GM21576 (cell line): Measurements from ENCODE around the gene FRMPD1.

ENCODE experiments used
- ATAC-seq: cut with Tn5 transposase; IDR thresholded peaks from one replicate; pipeline ENCODE4 v1.9.1; 2021; ENCODE audit warnings: mild to moderate bottlenecking, moderate library complexity; ENCODE audit not compliant: unreplicated experiment

FRMPD1 gene

DNA sequence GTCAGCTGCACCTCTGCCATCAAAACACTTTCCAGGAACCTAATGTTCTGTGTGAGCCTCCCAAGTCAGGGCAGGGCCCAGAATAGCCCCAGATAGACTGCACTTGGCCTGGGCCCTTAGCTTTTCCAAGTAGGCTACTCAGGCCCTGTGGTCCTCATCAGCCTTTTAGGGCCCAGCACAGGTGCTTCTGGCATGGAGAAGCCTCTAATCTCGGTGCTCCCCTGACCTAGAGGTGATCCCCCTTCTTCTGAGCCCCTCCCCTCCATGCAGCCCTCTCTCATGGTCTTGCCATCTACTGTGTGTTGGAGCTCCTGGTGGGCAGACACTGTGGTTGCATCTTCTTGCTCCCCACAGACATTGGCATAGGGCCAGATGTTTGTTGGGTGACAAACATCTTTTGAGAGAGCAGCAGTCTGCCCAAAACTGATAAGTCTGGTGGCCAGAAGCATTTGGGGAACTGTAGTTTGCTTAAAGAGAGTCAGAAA, 28.1 kb downstream of the FRMPD1 start:
- ATAC-seq = no peak

DNA sequence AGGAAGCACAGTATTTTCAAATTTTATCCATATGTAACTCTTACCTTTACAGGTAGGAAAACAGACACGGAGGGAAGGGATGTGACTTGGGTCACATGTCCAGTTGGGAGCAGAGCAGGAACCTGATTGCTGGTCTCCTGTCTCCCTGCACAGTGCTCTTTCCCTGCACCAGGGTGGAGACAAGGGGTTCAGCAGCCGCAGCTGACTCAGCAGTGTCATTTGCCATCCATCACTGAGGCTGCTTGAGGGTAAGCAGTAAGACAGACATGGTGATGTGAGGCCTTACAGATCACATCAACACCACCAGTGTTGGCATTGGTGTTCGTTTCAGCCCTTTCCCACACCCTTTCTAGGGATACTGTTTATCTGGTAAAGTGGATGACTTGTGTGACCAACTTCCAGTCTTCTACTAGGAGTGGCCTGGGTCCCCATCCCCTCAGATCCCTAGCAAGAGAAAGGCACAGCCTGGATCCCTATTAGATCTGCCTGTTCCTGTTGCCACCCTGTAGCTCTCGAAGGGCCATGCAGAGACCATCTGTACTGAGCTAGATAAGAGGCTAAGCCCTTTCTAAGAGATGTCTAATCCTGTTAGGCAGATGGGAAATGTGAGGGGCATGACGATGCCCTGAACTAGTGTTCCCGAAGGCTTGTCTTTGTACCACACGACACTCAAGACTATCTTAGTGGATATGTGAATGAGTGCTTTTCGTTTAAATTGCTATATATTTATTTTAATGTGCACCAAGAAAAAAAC, 29.1 kb downstream of the FRMPD1 start:
- no peak for ATAC-seq

DNA sequence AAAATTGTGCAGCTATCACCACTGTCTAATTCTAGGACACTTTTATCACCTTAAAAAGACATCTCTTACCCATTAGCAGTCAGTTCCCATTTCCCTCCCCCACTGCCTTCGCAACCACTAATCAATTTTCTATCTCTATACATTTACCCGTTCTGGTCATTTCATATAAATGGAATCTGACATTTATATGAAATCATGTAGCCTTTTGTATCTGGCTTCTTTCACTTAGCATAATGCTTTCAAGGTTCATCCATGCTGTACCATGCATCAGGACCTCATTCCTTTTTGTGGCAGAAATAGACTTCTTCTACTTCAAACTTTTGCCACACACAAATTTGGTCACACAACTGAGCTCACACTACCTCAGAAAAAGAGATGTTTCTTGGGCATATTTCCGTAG, 32.2 kb downstream of the FRMPD1 start:
- ATAC-seq = no peak

DNA sequence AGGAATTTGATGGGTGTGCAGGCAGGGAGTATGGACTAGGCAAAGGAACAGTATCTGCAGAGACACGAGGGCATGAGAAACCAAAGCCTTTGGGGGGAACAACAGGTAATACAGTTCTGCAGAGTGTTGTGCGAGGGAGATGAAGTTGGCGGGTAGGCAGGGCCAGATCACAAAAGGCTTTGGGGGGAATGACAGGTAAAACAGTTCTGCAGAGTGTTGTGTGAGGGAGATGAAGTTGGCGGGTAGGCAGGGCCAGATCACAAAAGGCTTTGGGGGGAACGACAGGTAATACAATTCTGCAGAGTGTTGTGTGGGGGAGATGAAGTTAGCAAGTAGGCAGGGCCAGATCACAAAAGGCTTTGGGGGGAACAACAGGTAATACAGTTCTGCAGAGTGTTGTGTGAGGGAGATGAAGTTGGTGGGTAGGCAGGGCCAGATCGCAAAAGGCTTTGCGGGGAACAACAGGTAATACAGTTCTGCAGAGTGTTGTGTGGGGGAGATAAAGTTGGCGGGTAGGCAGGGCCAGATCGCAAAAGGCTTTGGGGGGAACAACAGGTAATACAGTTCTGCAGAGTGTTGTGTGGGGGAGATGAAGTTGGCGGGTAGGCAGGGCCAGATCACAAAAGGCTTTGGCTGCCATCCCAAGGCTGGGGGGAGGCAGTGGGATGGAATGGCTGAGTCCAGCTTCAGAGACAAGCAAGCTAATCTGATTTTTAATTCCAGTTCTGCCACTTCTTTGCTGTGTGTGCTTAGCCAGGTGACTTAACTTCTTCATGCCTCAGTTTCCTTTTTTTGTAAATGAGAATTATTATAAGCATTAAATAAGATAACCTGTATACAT, 33.0 kb downstream of the FRMPD1 start:
- ATAC-seq = no peak

DNA sequence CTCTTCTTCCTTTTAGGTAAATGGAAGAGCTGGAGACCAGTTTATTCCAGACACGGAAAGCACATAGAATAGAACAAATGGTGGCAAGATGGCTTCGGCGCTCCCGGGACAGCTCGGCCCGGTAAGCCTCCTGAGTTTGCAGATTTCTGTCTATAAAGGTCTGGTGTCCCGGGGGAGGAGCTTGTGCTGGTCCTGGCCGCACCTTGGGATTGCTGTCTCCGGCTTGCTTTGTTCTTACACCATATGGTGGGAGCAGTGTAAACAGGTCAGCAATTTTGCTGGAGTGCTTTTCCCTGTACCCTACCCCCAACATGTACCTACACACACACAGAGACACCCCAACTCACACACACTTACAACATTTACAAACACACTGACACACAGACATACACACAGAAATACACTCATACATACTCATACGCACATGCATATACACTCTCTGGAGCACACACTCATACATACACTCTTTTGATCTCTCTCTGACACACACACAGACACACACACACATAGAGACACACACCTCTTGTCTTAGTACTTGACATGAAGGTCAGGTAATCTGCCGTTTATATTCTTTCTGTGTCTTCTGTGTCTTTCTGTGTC, 42.0 kb downstream of the FRMPD1 start:
- ATAC-seq = no peak

DNA sequence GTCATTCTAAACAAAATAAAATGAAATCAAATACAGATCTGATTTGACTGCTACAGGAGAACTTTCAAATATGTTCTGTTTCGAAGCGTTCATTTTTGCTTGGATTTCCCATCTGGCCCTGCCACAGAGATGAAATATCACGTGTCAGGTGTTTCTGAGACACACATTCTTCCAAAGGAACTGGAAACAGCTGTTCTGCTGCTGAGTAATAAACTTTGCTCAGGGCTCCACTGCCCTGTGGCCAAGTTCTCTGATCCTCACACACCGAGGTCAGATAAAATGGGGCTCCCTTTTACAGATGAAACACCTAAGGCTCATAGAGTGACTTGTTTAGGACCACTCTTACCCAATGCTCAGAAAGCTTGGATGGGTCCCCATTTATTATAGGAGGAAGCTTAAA, 42.5 kb downstream of the FRMPD1 start:
- ATAC-seq = no peak

DNA sequence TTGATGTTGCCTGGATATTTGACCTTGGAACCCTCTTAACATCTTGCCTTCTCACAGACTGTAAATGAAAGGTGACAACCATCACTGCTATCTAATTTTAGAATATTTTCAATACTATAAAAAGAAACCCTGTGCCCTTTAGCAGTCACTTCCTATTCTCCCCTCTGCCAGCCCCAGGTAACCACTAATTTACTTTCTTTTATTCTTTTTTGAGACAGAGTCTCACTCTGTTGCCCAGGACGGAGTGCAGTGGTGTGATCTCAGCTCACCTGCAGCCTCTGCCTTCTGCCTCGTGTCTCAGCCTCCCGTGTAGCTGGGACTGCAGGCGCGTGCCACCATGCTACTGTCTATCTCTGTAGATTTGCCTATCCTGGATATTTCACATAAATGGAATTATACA, 43.6 kb downstream of the FRMPD1 start:
- ATAC-seq = no peak

DNA sequence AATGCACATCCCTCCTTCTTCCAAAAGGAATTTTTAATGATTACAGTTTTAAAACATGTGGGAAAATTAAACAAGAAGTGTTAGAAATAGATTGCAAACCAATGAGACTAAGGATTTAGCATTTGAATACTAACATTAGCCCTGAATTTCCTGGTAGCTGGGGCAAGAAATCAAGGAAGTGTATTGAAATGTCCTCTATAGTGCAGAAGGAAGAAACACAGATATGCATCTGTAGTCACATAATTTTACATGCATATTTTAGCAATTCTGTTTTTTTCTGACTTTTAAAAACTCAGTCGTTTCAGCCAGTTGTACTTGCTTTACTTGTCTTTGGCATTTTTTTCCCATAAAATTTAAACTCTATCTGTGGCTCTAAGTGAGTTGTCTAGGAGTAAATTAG, 45.8 kb downstream of the FRMPD1 start:
- no peak for ATAC-seq

DNA sequence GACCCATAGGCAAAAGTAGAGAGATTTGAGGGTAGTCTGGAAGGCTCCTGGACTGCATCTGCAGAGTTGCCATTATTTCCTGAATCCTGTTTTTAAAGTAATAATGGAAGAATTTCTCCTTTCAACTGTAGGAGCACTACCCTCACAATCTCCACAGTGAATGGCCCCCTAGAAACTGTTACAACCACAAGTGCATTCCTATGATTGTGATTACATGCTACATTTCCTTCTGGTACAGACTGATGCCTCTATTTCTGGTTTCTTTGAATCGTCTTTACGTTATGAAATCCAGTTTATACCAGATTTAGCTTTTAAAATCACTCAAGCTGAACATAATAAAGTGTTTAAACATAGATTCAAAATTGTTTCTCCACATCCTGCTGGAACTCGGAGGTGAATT, 49.4 kb downstream of the FRMPD1 start:
- no peak for ATAC-seq

DNA sequence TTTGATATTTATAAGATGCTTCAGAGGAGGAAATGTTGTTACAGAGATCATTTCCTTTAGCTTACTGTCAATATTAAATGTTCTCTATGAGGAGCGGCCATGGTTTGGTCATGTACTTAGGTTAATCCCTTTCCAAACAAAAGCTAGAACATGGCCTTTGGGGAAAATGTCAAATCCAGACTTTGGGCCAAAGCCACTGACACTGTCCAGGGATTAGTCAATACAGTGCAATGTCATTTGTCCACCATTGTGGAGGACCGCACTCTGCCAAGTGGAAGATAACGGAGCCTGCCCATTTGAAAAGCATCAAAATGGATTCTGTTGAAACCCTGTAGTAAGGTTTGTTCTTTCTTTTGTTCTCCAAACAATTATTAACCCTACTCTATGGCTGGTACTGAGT, 50.1 kb downstream of the FRMPD1 start:
- ATAC-seq = no peak

DNA sequence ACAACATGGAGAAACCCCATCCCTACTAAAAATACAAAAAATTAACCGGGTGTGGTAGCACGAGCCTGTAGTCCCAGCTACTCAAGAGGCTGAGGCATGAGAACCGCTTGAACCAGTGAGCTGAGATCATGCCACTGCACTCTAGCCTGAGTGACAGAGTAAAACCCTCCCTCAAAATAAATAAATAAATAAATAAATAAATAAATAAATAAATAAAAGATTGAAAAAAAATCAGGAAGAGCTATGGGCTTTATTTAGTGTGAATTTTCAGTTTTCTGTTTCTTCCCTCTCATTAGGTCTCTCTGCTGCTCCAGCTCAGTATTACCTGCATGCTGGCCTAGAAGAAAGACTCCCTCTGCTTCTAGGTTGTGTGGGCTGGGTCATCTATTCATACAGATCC, 55.0 kb downstream of the FRMPD1 start:
- ATAC-seq = no peak

DNA sequence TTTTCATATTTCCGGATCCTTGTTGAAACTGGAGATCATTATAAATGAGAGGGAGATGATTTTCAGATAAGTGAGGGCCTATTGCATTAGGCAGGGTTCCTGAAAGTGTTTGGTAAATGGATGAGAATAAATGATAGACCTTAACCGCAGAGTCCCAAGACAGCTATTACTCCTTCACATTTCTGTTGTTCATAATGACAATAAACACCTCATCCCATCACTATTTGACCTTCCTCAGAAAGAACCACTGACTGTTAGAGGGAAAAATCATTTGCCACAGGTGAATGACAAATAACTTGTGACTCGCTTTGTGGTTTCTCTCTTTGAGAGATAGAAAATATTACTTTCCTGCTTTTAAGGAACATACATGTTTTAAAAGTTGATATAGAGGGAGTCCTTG, 55.5 kb downstream of the FRMPD1 start:
- ATAC-seq = no peak

DNA sequence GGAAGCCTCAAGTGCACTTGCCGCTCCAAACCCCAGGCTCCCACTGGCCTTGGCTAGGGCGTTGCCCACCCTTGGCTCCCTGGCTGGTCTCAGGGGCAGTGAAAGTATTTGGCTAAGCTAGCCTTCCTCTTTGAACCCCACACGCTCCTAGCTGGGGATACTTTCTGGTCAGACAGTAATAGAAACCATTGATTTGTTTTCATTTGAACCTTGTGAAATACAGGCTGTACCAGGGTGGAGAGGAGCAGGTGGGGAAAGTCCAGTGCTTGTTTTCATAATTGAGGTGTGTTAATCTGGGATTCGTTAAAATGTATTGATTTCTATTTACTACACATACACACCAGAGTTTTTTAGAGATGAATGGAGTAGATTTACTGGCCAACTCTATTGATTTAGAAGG, 57.0 kb downstream of the FRMPD1 start:
- no peak for ATAC-seq

DNA sequence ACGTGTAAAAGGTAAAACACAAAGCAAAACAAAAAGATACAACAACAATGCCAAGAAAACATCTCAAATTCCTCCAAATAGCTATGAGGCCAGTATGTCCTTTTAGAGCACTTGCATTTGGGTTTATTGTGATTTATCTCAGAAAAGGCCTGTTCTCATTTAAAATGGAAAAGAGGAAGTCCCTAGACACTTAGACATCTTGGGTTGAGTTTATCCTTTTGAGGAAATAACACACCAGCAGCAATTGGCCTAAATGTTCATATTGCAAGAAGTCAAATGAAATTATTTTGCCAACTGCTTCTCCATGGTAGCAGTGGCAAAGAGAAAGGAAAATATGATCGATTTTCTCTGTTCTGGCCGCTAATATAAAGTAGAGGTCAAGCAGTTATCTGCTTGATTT, 59.3 kb downstream of the FRMPD1 start:
- ATAC-seq = no peak

DNA sequence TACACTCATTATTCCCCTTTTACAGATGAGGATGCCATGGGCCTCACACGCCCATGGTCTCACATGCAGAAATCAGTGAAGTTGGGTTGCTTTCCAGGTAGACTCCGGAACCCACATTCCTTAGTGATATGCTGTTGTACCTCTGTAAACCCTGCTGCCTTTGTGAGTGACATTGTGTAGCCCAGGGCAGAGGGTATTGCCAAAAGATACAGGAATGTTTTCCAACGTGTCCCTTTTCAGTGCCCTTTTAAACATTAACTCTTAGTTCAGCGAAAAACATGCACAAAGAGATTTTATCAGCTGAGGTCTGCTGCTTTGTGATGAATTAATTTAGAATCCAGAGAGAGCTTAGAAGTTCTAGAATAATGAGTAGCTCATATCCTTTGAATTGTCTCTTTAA, 64.5 kb downstream of the FRMPD1 start:
- no peak for ATAC-seq

DNA sequence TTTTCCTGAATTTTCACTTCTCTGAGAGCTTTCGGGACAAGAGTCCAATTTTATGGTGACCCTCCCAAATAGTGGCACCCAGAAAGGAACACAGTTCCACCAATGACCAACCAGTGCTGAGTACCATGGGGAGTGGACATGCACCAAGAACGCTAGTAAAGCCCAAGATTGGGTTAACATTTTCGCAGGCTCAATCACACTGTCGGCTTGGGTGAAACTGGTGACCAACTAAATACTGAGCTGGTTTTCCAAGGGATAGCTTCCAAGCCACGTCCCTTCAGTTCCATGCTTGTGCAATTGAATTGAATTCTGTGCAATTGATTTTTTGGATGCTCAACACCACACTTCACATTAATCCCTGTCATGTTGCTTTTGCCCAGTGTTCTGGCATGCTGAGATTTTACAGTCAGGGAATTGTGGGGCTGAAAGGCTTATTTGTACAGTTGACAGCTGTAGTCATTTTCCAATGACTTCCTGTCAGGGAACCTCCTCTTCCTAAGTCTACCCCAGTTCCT, 65.3 kb downstream of the FRMPD1 start:
- ATAC-seq = no peak

DNA sequence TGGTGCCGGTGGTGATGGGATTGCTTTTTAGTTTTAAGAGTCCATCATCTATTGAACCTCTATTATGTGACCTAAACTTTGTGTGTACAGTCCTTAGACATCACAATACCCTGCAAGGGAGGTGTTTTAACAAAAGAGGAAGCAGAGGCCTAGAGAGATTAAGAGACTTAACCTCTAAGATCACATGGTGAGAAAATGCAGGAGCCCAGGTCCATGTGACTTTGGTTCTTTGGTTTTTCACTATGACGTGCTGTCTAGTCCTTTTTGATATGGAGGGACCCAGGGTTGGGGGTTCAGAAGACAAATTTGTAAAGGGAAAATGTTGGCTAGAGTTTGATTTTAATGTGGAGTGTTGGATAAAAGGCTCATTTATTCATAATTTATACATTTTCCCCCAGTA, 68.8 kb downstream of the FRMPD1 start:
- no peak for ATAC-seq

DNA sequence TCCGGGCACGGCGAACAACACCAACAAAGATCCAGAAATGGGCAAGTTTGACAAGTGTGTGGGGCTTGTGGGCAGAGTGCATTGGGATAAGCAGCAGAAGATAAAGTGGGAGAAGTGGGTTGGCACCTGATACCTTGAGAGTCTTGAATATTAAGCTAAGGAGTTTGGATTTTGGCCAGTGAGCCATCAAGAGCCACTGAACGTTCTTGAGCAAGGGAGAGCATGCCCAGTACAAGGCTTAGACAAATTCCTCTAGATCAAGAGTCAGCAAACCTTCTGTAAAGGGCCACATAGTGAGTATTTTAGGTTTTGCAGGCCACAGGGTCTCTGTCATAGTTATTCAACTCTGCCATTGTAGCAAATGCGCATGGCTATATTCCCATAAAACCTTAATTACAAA, 76.3 kb downstream of the FRMPD1 start:
- no peak for ATAC-seq

DNA sequence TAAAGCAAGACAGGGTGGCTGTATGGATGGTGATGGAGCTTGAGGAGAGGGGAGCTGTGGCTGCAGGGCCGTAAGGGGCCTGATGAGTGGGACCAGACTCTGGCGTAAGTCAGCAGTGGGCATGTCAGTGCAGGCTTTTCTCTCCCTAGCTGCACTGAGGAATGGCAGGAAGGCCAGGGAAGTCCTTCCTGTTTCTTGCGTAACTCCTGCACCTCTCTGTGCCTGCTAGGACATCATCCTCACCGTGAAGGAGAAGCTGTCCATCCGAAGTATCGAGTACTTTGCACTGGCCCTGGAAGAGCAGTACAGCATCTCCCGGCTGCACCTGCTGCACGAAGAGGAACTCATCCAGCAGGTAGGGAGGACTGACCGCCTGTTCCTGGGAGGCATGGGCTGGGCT, 78.7 kb downstream of the FRMPD1 start:
- ATAC-seq = no peak

DNA sequence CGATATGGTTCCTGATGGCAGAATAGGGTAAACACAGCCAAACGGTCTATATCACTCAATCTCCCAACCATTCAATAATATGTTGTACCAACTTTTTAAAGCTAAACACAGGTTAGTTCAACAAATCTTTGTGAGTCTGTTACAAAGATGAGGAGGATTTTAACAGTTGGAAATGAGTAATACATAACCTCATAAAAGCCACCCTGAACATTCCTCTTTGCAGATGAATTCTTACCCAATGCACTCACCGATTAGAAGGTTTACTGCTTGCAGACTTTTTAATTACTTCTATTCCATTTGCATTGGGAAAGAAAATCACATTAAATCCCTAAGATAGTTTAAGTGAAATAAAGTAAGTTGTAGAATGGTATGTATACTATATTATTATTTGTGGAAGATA, 79.5 kb downstream of the FRMPD1 start:
- no peak for ATAC-seq

DNA sequence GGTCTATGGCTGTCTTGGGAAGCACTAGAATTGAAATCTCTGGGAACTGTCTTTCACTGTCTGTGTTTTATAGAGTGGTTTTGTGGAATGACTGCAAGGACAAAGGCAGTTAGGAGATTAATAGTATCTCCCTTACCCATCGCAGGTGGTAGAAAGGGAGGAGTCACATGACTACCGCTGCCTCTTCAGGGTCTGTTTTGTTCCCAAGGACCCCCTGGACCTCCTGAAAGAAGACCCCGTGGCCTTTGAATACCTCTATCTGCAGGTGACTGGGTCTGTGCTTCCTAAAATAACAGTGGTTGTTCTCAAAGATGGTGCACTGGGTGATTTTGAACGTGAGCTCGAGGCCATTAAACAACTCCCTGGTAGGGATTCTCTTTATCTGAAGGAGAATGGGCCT, 80.1 kb downstream of the FRMPD1 start:
- ATAC-seq = no peak
